ENCODE data around the gene ENTR1. TPM values are rescaled to one million over a fixed set of nuclear protein-coding genes. Genes with fewer than 3 reads are reported as not detected.
A peak's percentile ranks its signal among the peaks of the same experiment; 100 is the strongest.

ENTR1 gene
- total and polyA plus RNA-seq, 2 of the 4 experiments (the other 2 are of a cell fraction): 14.5 to 37.3 TPM

GRCh38 chr9:136352682-136353081 is 57.7 kb downstream of the ENTR1 start:
- POLR2A ChIA-PET (ENCODE audit: unreplicated experiment): no interaction called here
- Histone ChIP-seq H3K18ac (ENCODE audit: low read depth, low read length) (no peak overlapping the region), H4K20me1 (ENCODE audit: insufficient read depth, low read length) (peaks cover 34% of the 10 kb centered on the region), H3K9me3 (ENCODE audit: control insufficient read depth, insufficient read depth, low read length) (no peaks in the 10 kb centered on the region), H4K5ac (ENCODE audit: low read depth, low read length) (no peak overlapping the region), H4K8ac (ENCODE audit: low read depth in 2 of 2, low read length in 2 of 2) (no peak overlapping the region), H2AK9ac (replicated peaks; ENCODE audit: low read depth, low read length, poor library complexity) (peak overlapping the region; percentile 70), H3K27me3 (ENCODE audit: control insufficient read depth, insufficient read depth, low read length) (no peaks in the 10 kb centered on the region), H2BK5ac (ENCODE audit: low read depth, low read length, poor library complexity, severe bottlenecking) (peak overlapping the region; percentile 31), H2AK5ac (ENCODE audit: low read depth, low read length) (no peak overlapping the region), H3K23ac (ENCODE audit: low read depth, low read length) (no peak overlapping the region), H3K9ac (ENCODE audit: low read depth, low read length) (no peak overlapping the region), H3K56ac (ENCODE audit: extremely low read depth, insufficient read depth, low read length) (no peak overlapping the region), H3K27ac (ENCODE audit: insufficient read depth, low read length) (0 out of 2 replicates have a peak overlapping the region, but pooled peaks have one; percentile 6), H3K4me3 (ENCODE audit: insufficient read depth, low read depth, low read length) (no peak overlapping the region), H2AFZ (replicated peaks; ENCODE audit: low read length, poor library complexity) (no peak overlapping the region), H3K4me1 (ENCODE audit: control insufficient read depth, insufficient read depth, low read length) (peaks cover 23% of the 10 kb centered on the region), H2BK15ac (ENCODE audit: low read depth, low read length) (no peak overlapping the region), H3K14ac (replicated peaks; ENCODE audit: low read depth, low read length) (no peak overlapping the region), H3K79me1 (ENCODE audit: low read depth in 1 of 2, low read length in 2 of 2) (peaks cover 0 to 49% of the 10 kb centered on the region in 2 experiments; a peak in 2 of 4 replicates), H2BK120ac (ENCODE audit: low read depth, low read length) (no peak overlapping the region), H2BK20ac (ENCODE audit: low read depth, low read length) (no peak overlapping the region), H3K9me1 (ENCODE audit: insufficient read depth, low read length) (peaks cover 3% of the 10 kb centered on the region; the same call in 1 of the 2 replicates), H3K36me3 (ENCODE audit: control insufficient read depth, insufficient read depth, low read length) (peaks cover 71% of the 10 kb centered on the region), H4K91ac (ENCODE audit: insufficient read depth, low read depth, low read length) (no peak overlapping the region), H3K4ac (ENCODE audit: low read depth, low read length) (no peak overlapping the region), H3K4me2 (ENCODE audit: low read depth, low read length) (no peak overlapping the region)
- DNase-seq (no peak), ATAC-seq (ENCODE audit: low read depth) (no peak)
- 84% methylated on average over 14 of the region's 16 CpGs; no CpG with 5 or more reads in 1 of the 2 experiments for WGBS, 2 experiments (ENCODE audit: extremely low coverage in 2 of 2, insufficient read length in 1 of 2)
- no TSS peak for BruUV-seq (replicated peaks)
- CTCF ChIA-PET: no interaction called here
- in situ Hi-C loops (cut with MboI; ENCODE audit: low sequenced_read_pairs): no loop called here
- TF ChIP-seq FOS (IDR thresholded peaks at IDR 0.05; ENCODE audit: low read depth, low read length) (no peak), SMC3 (IDR thresholded peaks at IDR 0.05; ENCODE audit: low read depth, low read length) (no peak), ELK1 (IDR thresholded peaks at IDR 0.05; ENCODE audit: borderline replicate concordance, low read depth, low read length) (no peak), CTCF (conservative IDR thresholded peaks at IDR 0.05; ENCODE audit: low read depth, low read length) (no peak), MXI1 (IDR thresholded peaks at IDR 0.05; ENCODE audit: borderline replicate concordance, low read depth, low read length) (no peak), BHLHE40 (IDR thresholded peaks at IDR 0.05; ENCODE audit: low read depth, low read length) (no peak), MAZ (IDR thresholded peaks at IDR 0.05; ENCODE audit: borderline replicate concordance, low read depth, low read length) (no peak), USF2 (IDR thresholded peaks at IDR 0.05; ENCODE audit: low read depth, low read length) (no peak), RCOR1 (IDR thresholded peaks at IDR 0.05; ENCODE audit: insufficient replicate concordance, low read length) (no peak), MAFK (IDR thresholded peaks at IDR 0.05; ENCODE audit: low read depth, low read length) (no peak)
- dilution Hi-C loops (cut with HindIII; ENCODE audit: low sequenced_read_pairs, unreplicated experiment): no loop called here
- intact Hi-C loops (cut with micrococcal nuclease): no loop called here

All from IMR-90 (cell line).